ENCODE results near the gene PRSS38.

Gene PRSS38

GRCh38 chr1:227815468-227816409, at the start of gene PRSS38:
PRSS38 (plus strand) TSS chr1:227815675; CDS start chr1:227815717, 42 bp downstream.
- DNase-seq (ENCODE audit: low read depth, low spot score), result no peak

GRCh38 chr1:227766015-227766634, 49.4 kb upstream of the PRSS38 start:
- peak; percentile 60 for DNase-seq (ENCODE audit: low read depth, low spot score)

- DNase-seq (ENCODE audit: low read depth, low spot score), result no peak
Measured at GRCh38 chr1:227766653-227767277, 48.7 kb upstream of the PRSS38 start.

- no peak for DNase-seq (ENCODE audit: low read depth, low spot score)
Measured at GRCh38 chr1:227767401-227768124, 47.9 kb upstream of the PRSS38 start.

- DNase-seq (ENCODE audit: low read depth, low spot score), result no peak
Measured at GRCh38 chr1:227768125-227768439, 47.4 kb upstream of the PRSS38 start.

GRCh38 chr1:227768640-227769039, 46.8 kb upstream of the PRSS38 start:
- DNase-seq (ENCODE audit: low read depth, low spot score), result no peak

GRCh38 chr1:227769047-227769935, 46.2 kb upstream of the PRSS38 start:
- no peak for DNase-seq (ENCODE audit: low read depth, low spot score)

GRCh38 chr1:227769936-227770494, 45.5 kb upstream of the PRSS38 start:
- no peak for DNase-seq (ENCODE audit: low read depth, low spot score)

GRCh38 chr1:227770812-227771211, 44.7 kb upstream of the PRSS38 start:
- DNase-seq (ENCODE audit: low read depth, low spot score), result no peak

GRCh38 chr1:227771326-227771725, 44.1 kb upstream of the PRSS38 start:
- DNase-seq (ENCODE audit: low read depth, low spot score), result no peak

GRCh38 chr1:227771771-227772170, 43.7 kb upstream of the PRSS38 start:
- DNase-seq (ENCODE audit: low read depth, low spot score), result no peak

- DNase-seq (ENCODE audit: low read depth, low spot score), result no peak
Measured at GRCh38 chr1:227773558-227773957, 41.9 kb upstream of the PRSS38 start.

- no peak for DNase-seq (ENCODE audit: low read depth, low spot score)
Measured at GRCh38 chr1:227774051-227774731, 41.3 kb upstream of the PRSS38 start.

GRCh38 chr1:227774821-227775661, 40.4 kb upstream of the PRSS38 start:
- DNase-seq (ENCODE audit: low read depth, low spot score), result peak; percentile 68

GRCh38 chr1:227775841-227776240, 39.6 kb upstream of the PRSS38 start:
- DNase-seq (ENCODE audit: low read depth, low spot score), result peak; percentile 76

GRCh38 chr1:227776331-227776771, 39.1 kb upstream of the PRSS38 start:
- DNase-seq (ENCODE audit: low read depth, low spot score), result peak; percentile 96

- no peak for DNase-seq (ENCODE audit: low read depth, low spot score)
Measured at GRCh38 chr1:227777156-227777555, 38.3 kb upstream of the PRSS38 start.

- DNase-seq (ENCODE audit: low read depth, low spot score), result no peak
Measured at GRCh38 chr1:227777646-227778045, 37.8 kb upstream of the PRSS38 start.

- peak; percentile 70 for DNase-seq (ENCODE audit: low read depth, low spot score)
Measured at GRCh38 chr1:227778401-227778947, 37.0 kb upstream of the PRSS38 start.

Data from astrocyte of the hippocampus (primary cell).